Smooth muscle cell of the umbilical artery (primary cell): Measurements from ENCODE around the gene EFCAB7. TPM values are rescaled to one million over a fixed set of nuclear protein-coding genes. Genes with fewer than 3 reads are reported as not detected.

Experiments
- total RNA-seq: library from RNA; depleted of rRNA; stranded (reverse); fragments of >200 nt; gene quantifications from 2 replicates; pipeline ENCODE4 v1.2.3, GENCODE V29; 2014

Gene EFCAB7, protein sequence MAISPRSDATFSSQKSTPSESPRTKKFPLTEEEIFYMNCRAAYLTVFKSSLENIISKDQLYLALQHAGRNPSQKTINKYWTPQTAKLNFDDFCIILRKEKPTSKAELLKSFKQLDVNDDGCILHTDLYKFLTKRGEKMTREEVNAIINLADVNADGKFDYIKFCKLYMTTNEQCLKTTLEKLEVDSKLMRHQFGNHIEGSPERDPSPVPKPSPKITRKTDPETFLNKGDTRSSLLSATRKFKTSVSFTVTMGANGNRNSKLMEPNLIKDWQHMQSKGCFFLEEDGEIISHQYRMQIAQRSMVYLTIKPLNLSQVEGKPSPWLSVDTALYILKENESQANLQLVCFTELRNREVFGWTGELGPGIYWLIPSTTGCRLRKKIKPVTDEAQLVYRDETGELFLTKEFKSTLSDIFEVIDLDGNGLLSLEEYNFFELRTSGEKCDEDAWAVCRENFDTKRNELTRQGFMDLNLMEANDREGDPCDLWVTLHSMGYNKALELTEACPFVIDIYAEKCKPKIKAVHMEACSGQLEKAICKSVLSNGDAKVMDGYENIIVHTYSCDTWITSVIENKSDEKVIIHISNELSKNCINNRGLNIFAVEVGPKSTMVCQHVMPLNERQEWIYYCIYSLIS
- total RNA-seq: 6.1 and 8.6 TPM in 2 replicates

DNA sequence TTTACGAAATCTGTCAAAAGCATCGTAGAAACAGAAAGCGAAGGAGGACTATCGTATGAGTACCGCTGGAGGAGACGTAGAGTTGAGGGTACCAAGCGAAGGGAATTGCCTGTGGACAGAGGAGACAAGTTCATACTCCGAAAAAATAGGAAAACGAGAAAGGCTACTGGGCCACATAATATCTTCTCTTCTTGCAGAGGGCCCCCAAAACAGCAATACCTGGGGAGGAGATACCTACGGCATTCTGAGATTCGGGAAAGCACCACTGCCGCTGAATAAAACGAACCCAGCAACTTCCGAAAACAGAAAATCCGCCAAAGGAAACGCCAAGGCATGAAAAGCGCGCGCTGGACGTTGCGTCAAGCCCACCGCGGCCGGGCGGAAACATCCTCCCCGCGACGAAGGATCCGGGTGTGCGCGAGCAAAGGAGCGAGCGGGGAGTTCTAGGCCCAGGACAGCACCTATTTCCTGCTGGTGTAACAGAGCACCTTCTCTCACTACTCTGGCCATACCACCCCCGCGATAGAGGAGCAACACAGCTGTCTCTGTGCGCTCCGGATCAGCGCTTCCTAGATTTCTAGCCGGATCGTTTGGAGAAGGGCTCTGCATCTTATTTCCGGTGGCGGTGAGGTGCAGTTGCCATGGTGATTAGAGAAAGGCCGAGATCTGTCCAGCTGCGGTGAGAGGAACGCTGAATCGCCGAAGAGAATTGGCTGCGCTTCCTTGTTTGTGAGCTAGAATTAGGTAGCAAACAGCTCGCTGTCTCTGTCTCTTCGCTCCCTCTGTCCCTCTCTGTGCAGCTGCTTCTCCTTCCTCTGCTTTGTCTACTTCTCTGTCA, at the start of gene EFCAB7, which contains the start of gene ITGB3BP:
TSS of gene EFCAB7 (plus strand) at position 635 of the 838 bp plus-strand sequence. CDS start 2,048 bp downstream, outside the sequence.
TSS of gene ITGB3BP (minus strand) at position 335 of the 838 bp plus-strand sequence. CDS start at position 243, 92 bp downstream.

GRCh38 chr1:63593303-63593885, 70.1 kb downstream of the EFCAB7 start, which contains the start of gene PGM1:
Gene PGM1 (plus strand): TSS chr1:63593411. CDS start chr1:63593489, 78 bp downstream.

Other genes with a start within 250 kb of the EFCAB7 start
- not detected in 2 replicates for gene FOXD3, start 201.0 kb upstream of the EFCAB7 start, total RNA-seq
- 11.9 and 12.5 TPM in 2 replicates for gene ALG6, start 155.9 kb upstream of the EFCAB7 start, total RNA-seq
- 7.4 and 22.8 TPM in 2 replicates for gene ITGB3BP, start 300 bp upstream of the EFCAB7 start, total RNA-seq
- 103 and 167 TPM in 2 replicates for gene PGM1, start 69.9 kb downstream of the EFCAB7 start, total RNA-seq